Measurements from ENCODE around the gene TMEM52.

TMEM52 gene

GRCh38 chr1:1921901-1922701, 3.0 kb upstream of the TMEM52 start:
- H3K36me3 ChIP-seq (ENCODE audit: control insufficient read depth, insufficient read depth, low read length) = no peaks in the 10 kb centered on the region
- H3K4me1 ChIP-seq (ENCODE audit: control insufficient read depth, insufficient read depth, low read length) = peaks cover 9% of the 10 kb centered on the region
- no peak overlapping the region for H3K27ac ChIP-seq (ENCODE audit: low read depth, low read length)

DNA sequence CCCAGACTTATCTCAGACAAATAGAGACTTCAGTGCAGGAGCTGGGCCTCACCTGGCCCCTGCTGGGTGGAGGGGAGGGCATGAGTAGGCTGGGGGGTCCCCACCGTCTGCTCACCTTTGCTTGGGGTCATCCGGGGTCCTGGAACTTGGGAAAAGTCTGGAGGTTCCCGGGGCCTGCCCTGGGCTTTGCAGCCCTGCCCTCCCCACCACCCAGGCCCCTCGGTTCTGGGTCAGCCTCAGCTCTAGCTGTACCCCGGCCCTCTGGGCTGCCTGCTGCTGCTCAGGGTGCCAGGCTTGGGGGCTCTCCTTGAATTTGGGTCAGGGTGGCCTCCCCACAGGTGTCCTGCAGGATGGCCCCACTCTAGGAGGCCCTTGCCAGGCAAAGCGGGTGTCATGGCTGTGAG, 2.4 kb upstream of the TMEM52 start:
- no peak overlapping the region for H3K9ac ChIP-seq (ENCODE audit: low read length)
- no peak overlapping the region for H3K27ac ChIP-seq (ENCODE audit: low read depth, low read length)
- H3K4me1 ChIP-seq (ENCODE audit: control insufficient read depth, insufficient read depth, low read length) = peaks cover 9% of the 10 kb centered on the region

More at GRCh38 chr1:1921901-1922701, 3.0 kb upstream of the TMEM52 start:
- Histone ChIP-seq H3K4me3 (ENCODE audit: low read length) (no peak overlapping the region), H3K27me3 (ENCODE audit: control insufficient read depth, insufficient read depth, low read length) (no peaks in the 10 kb centered on the region), H3K9ac (ENCODE audit: low read length) (no peak overlapping the region)

GRCh38 chr1:1920608-1921458, 1.8 kb upstream of the TMEM52 start:
- Histone ChIP-seq H3K36me3 (ENCODE audit: control insufficient read depth, insufficient read depth, low read length) (no peaks in the 10 kb centered on the region), H3K27ac (ENCODE audit: low read depth, low read length) (no peak overlapping the region), H3K27me3 (ENCODE audit: control insufficient read depth, insufficient read depth, low read length) (no peaks in the 10 kb centered on the region), H3K4me1 (ENCODE audit: control insufficient read depth, insufficient read depth, low read length) (peaks cover 9% of the 10 kb centered on the region), H3K9ac (ENCODE audit: low read length) (no peak overlapping the region), H3K4me3 (ENCODE audit: low read length) (no peak overlapping the region)

More for the DNA sequence above, 2.4 kb upstream of the TMEM52 start:
- Histone ChIP-seq H3K36me3 (ENCODE audit: control insufficient read depth, insufficient read depth, low read length) (no peaks in the 10 kb centered on the region), H3K27me3 (ENCODE audit: control insufficient read depth, insufficient read depth, low read length) (no peaks in the 10 kb centered on the region), H3K4me3 (ENCODE audit: low read length) (no peak overlapping the region)

GRCh38 chr1:1920057-1920607, 1.1 kb upstream of the TMEM52 start:
- Histone ChIP-seq H3K4me1 (ENCODE audit: control insufficient read depth, insufficient read depth, low read length) (peaks cover 9% of the 10 kb centered on the region), H3K9ac (ENCODE audit: low read length) (no peak overlapping the region), H3K27me3 (ENCODE audit: control insufficient read depth, insufficient read depth, low read length) (no peaks in the 10 kb centered on the region), H3K27ac (ENCODE audit: low read depth, low read length) (no peak overlapping the region), H3K4me3 (ENCODE audit: low read length) (peak overlapping the region; percentile 32), H3K36me3 (ENCODE audit: control insufficient read depth, insufficient read depth, low read length) (no peaks in the 10 kb centered on the region)

DNA sequence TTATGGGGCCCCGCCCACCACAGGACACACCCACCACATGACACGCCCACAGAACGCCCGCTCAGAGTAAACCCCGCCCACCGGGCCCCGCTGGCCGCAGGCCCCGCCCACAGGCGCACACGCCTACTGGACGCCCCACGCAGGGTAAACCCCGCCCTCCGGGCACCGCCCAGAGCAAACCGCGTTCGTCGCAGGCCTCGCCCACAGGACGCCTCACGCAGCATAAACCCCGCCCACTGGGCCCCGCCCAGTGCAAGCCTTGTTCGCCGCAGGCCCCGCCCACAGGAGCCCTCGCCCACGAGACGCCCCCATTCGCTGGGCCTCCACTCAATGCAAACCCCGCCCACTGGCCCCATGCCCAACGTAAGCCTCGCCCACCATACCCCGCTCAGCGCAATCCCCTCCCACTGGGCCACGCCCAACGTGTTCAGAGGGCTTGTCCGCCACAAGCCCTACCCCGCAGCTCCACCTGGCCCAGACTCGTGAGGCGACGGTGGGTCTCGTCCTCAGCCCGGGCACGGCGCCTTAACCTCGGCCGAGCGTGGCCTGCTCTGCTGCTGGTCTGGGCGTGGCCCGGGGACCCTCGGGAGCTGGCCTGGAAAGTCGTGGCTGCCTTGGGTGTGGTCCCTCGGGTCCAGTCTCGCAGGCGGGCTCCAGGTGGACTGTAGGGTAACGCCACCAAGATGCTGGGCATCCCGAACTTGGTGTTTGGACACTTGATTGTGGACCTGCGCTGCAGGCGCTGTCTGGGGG, 401 bp upstream of the TMEM52 start:
- H3K36me3 ChIP-seq (ENCODE audit: control insufficient read depth, insufficient read depth, low read length) = no peaks in the 10 kb centered on the region
- H3K27ac ChIP-seq (ENCODE audit: low read depth, low read length) = no peak overlapping the region
- H3K4me3 ChIP-seq (ENCODE audit: low read length) = peak overlapping the region; percentile 64
- H3K27me3 ChIP-seq (ENCODE audit: control insufficient read depth, insufficient read depth, low read length) = no peaks in the 10 kb centered on the region
- H3K4me1 ChIP-seq (ENCODE audit: control insufficient read depth, insufficient read depth, low read length) = peaks cover 9% of the 10 kb centered on the region
- no peak overlapping the region for H3K9ac ChIP-seq (ENCODE audit: low read length)

GRCh38 chr1:1917995-1918900, 831 bp downstream of the TMEM52 start:
- peak overlapping the region; percentile 64 for H3K4me3 ChIP-seq (ENCODE audit: low read length)
- peak overlapping the region; percentile 11 for H3K9ac ChIP-seq (ENCODE audit: low read length)
- H3K4me1 ChIP-seq (ENCODE audit: control insufficient read depth, insufficient read depth, low read length) = peaks cover 9% of the 10 kb centered on the region
- H3K27me3 ChIP-seq (ENCODE audit: control insufficient read depth, insufficient read depth, low read length) = no peaks in the 10 kb centered on the region
- no peak overlapping the region for H3K27ac ChIP-seq (ENCODE audit: low read depth, low read length)
- no peaks in the 10 kb centered on the region for H3K36me3 ChIP-seq (ENCODE audit: control insufficient read depth, insufficient read depth, low read length)

DNA sequence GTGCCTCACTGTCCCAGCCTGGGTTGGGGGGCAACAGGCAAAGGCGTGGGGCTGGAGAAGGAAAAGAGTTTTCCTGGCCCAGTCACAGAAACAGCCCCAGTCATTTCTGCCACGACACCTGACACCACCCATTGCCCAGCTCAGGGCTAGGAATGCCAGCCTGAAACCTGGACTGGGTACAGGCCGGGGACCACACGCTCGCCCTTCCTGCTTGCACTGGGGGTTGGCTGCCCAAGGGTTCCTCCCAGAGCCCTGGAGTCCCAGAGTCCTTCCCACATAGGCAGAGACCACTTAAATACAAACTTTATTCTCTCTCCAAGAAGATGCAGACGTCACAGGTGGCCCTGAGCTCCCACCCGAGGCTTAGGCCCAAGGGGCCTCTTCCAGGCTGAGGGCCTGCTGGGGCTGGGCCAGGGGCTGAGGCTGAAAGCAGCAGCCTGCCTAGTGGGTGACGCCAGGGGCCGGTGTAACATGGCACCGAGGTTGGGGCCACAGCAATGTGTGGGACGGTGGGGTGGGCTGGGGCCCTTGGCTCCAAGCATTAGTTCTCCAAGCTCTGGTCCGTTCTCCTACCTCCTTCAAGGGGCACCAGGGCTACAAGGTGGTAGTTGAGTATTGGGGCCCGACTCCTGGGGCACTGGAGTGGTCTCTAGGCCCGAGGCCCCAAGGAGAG, 1.6 kb downstream of the TMEM52 start:
- Histone ChIP-seq H3K27me3 (ENCODE audit: control insufficient read depth, insufficient read depth, low read length) (no peaks in the 10 kb centered on the region), H3K4me1 (ENCODE audit: control insufficient read depth, insufficient read depth, low read length) (peaks cover 9% of the 10 kb centered on the region), H3K36me3 (ENCODE audit: control insufficient read depth, insufficient read depth, low read length) (no peaks in the 10 kb centered on the region), H3K4me3 (ENCODE audit: low read length) (no peak overlapping the region), H3K27ac (ENCODE audit: low read depth, low read length) (no peak overlapping the region), H3K9ac (ENCODE audit: low read length) (no peak overlapping the region)

DNA sequence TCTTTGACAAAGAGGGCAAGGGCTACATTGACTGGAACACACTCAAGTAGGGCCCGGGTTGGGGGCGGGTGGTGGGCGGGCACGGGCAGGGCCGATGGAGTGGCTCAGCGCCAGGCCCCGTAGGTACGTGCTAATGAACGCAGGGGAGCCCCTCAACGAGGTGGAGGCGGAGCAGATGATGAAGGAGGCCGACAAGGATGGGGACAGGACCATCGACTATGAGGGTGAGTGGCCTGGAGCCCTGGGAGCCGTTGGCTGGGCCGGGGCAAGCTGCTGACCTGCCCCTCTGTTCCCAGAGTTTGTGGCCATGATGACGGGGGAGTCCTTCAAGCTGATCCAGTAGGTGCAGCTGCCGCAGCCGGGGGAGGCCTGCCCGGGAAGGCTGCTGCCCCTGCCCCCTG, 2.2 kb downstream of the TMEM52 start:
- H3K27me3 ChIP-seq (ENCODE audit: control insufficient read depth, insufficient read depth, low read length) = no peaks in the 10 kb centered on the region
- no peak overlapping the region for H3K27ac ChIP-seq (ENCODE audit: low read depth, low read length)
- H3K36me3 ChIP-seq (ENCODE audit: control insufficient read depth, insufficient read depth, low read length) = no peaks in the 10 kb centered on the region
- H3K4me1 ChIP-seq (ENCODE audit: control insufficient read depth, insufficient read depth, low read length) = peaks cover 9% of the 10 kb centered on the region
- no peak overlapping the region for H3K4me3 ChIP-seq (ENCODE audit: low read length)
- no peak overlapping the region for H3K9ac ChIP-seq (ENCODE audit: low read length)

GRCh38 chr1:1915911-1916840, 2.9 kb downstream of the TMEM52 start:
- no peak overlapping the region for H3K27ac ChIP-seq (ENCODE audit: low read depth, low read length)
- H3K4me3 ChIP-seq (ENCODE audit: low read length) = no peak overlapping the region
- H3K9ac ChIP-seq (ENCODE audit: low read length) = no peak overlapping the region
- H3K36me3 ChIP-seq (ENCODE audit: control insufficient read depth, insufficient read depth, low read length) = no peaks in the 10 kb centered on the region
- H3K27me3 ChIP-seq (ENCODE audit: control insufficient read depth, insufficient read depth, low read length) = no peaks in the 10 kb centered on the region
- H3K4me1 ChIP-seq (ENCODE audit: control insufficient read depth, insufficient read depth, low read length) = peaks cover 9% of the 10 kb centered on the region

DNA sequence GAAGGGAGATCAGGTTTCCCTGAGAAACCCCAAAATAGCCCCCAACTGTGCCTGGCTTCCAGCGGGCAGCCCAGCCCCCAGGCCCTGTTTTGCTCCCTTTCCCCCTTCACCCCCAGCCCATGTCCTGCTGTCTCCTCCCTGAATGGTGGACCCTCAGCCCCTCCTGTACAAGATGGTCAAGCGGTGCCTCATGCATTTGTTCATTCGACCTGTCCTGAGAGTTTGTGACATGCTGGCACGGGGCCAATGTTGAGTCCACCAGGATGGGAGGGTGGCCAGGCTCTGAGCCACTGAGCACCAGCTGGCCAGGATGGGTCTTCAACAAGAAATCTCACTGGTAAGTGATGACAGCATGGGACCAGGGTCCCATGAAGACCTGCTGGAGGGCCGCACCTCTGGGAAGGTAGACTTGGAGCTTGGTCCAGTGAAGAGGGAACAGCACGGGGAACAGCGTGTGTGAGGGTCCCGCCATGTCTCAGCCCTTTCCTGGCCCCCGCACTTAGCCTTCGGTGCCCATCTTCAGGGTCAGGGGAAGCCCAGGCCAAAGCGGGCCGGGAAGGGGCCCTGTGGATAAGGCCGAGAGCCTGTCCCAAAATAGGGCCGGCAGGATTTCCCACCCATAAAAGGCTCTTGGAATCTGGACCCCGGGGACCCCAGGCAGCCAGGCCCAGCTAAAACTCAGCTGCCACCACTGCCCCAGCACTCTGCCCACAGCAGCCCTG, 3.9 kb downstream of the TMEM52 start, which contains the start of gene CALML6:
Gene CALML6, plus strand, starts transcription at position 290 of the 722 bp plus-strand sequence. Its CDS starts 21 bp downstream, at position 311.
- H3K4me3 ChIP-seq (ENCODE audit: low read length) = no peak within 1 kb of the TSS
- no peak within 1 kb of the TSS for H3K9ac ChIP-seq (ENCODE audit: low read length)
- no peak within 1 kb of the TSS for H3K27ac ChIP-seq (ENCODE audit: low read depth, low read length)
- no peaks in the 10 kb centered on the region for H3K27me3 ChIP-seq (ENCODE audit: control insufficient read depth, insufficient read depth, low read length)
- H3K36me3 ChIP-seq (ENCODE audit: control insufficient read depth, insufficient read depth, low read length) = no peaks in the 10 kb centered on the region
- H3K4me1 ChIP-seq (ENCODE audit: control insufficient read depth, insufficient read depth, low read length) = peaks cover 9% of the 10 kb centered on the region

Data from rectal smooth muscle tissue (tissue), 1 donor.